SK-N-SH (cell line): ENCODE data around the gene COMT. TPM values are rescaled to one million over a fixed set of nuclear protein-coding genes. Genes with fewer than 3 reads are reported as not detected.

Experiments used
- CTCF ChIA-PET: fragments of 300-600, 350-600 bp; formaldehyde crosslinking; extraction: SDS; loops from one replicate; lab custom pipeline; 2021; lab: Yijun Ruan, JAX
- POLR2A ChIA-PET: fragments of 350-600 bp; sonication (Branson Sonifier 250); formaldehyde crosslinking; extraction: SDS; loops from one replicate; lab custom pipeline; 2020; ENCODE audit warnings: antibody characterized with exemption, inconsistent platforms; lab: Yijun Ruan, JAX
- DNase-seq: peaks from one replicate; pipeline ENCODE4 v3.0.0; 2012
- H2AFZ ChIP-seq: fragments of 200-600 bp; sonication (generic); 2 replicates; pipeline ENCODE4 v1.8.1; 2016; ENCODE audit warnings: antibody characterized with exemption, mild to moderate bottlenecking, low read depth
- H3F3A ChIP-seq: fragments of 200-600 bp; sonication (generic); replicated peaks from 2 replicates; pipeline ENCODE3; 2016; ENCODE audit warnings: antibody characterized with exemption, mild to moderate bottlenecking; ENCODE audit not compliant: insufficient read depth
- H3K27ac ChIP-seq, 2 experiments: fragments of 200-500 bp in 1 of 2; fragments of 200-600 bp in 1 of 2; sonication (Bioruptor generic) in 1 of 2; sonication (generic), shearing (Covaris generic) in 1 of 2; 2 replicates each; pipeline versions ENCODE4 v1.5.1 to v1.6.1; 2014 to 2016; ENCODE audit warnings: low read depth in 2 of 2, inconsistent platforms in 1 of 2, low read length in 1 of 2, mild to moderate bottlenecking in 1 of 2, mixed read lengths in 1 of 2
- H3K27me3 ChIP-seq: fragments of 200-600 bp; sonication (generic), shearing (Covaris generic); 2 replicates; pipeline ENCODE4 v1.6.1; 2016; ENCODE audit warnings: mixed run types; ENCODE audit not compliant: insufficient read depth
- H3K36me3 ChIP-seq, 2 experiments: fragments of 200-500 bp in 1 of 2; fragments of 200-600 bp in 1 of 2; sonication (Bioruptor generic) in 1 of 2; sonication (generic) in 1 of 2; replicated peaks in 1 of 2; 2 replicates each; pipeline versions ENCODE3 to v1.5.1; 2014 to 2016; ENCODE audit warnings: low read length in 1 of 2, mild to moderate bottlenecking in 1 of 2; ENCODE audit not compliant: insufficient read depth in 2 of 2, control insufficient read depth in 1 of 2
- H3K4me1 ChIP-seq, 2 experiments: fragments of 200-500 bp in 1 of 2; fragments of 200-600 bp in 1 of 2; sonication (Bioruptor generic) in 1 of 2; sonication (generic), shearing (Covaris generic) in 1 of 2; 2 replicates each; pipeline versions ENCODE4 v1.5.1 to v1.6.1; 2014 to 2016; ENCODE audit warnings: low read depth in 1 of 2, low read length in 1 of 2, mixed run types in 1 of 2; ENCODE audit not compliant: insufficient read depth in 2 of 2, control insufficient read depth in 1 of 2
- H3K4me2 ChIP-seq: fragments of 200-600 bp; sonication (generic), shearing (Covaris generic); 2 replicates; pipeline ENCODE4 v1.6.1; 2017; ENCODE audit warnings: mixed run types
- H3K4me3 ChIP-seq, 2 experiments: fragments of 200-500 bp in 1 of 2; fragments of 200-600 bp in 1 of 2; sonication (Bioruptor generic) in 1 of 2; sonication (generic), shearing (Covaris generic) in 1 of 2; 2 replicates each; pipeline versions ENCODE4 v1.5.1 to v1.8.1; 2014 to 2016; ENCODE audit warnings: low read depth in 2 of 2, inconsistent platforms in 1 of 2, low read length in 1 of 2, mild to moderate bottlenecking in 1 of 2, mixed read lengths in 1 of 2, moderate library complexity in 1 of 2
- H3K79me2 ChIP-seq: fragments of 200-600 bp; sonication (generic); 2 replicates; pipeline ENCODE4 v1.8.1; 2017; ENCODE audit warnings: mild to moderate bottlenecking; ENCODE audit not compliant: insufficient read depth
- H3K9ac ChIP-seq: fragments of 200-600 bp; sonication (generic); 2 replicates; pipeline ENCODE4 v1.6.1; 2017; ENCODE audit warnings: mixed run types
- H3K9me2 ChIP-seq: fragments of 200-600 bp; sonication (generic); 2 replicates; pipeline ENCODE4 v1.6.1; 2017; ENCODE audit warnings: mixed run types
- H3K9me3 ChIP-seq: fragments of 200-600 bp; sonication (generic); 2 replicates; pipeline ENCODE4 v1.6.1; 2017; ENCODE audit warnings: mixed run types, mild to moderate bottlenecking, moderate library complexity
- H4K20me1 ChIP-seq: fragments of 200-600 bp; sonication (generic); 2 replicates; pipeline ENCODE4 v1.6.1; 2017; ENCODE audit warnings: mild to moderate bottlenecking, mixed run types; ENCODE audit not compliant: insufficient read depth
- EP300 ChIP-seq, 2 experiments: IDR thresholded peaks; 2 replicates each; pipeline versions ENCODE4 v1.4.0 to v1.6.1; 2012; ENCODE audit warnings: borderline replicate concordance in 1 of 2, low read depth in 1 of 2, low read length in 1 of 2
- EZH2phosphoT487 ChIP-seq: fragments of 200-600 bp; sonication (generic); IDR thresholded peaks from 2 replicates; pipeline ENCODE4 v1.6.1; 2017; ENCODE audit warnings: low read depth, mixed run types, mild to moderate bottlenecking, antibody characterized with exemption, moderate library complexity, borderline replicate concordance
- FOSL2 ChIP-seq: IDR thresholded peaks from 2 replicates; pipeline ENCODE4 v1.4.0; 2012; ENCODE audit warnings: low read depth, mild to moderate bottlenecking, moderate library complexity, borderline replicate concordance
- FOXJ3 ChIP-seq: sonication (generic); formaldehyde crosslinking; IDR thresholded peaks from 2 replicates; pipeline ENCODE4 v1.5.1; 2020; ENCODE audit warnings: mild to moderate bottlenecking, missing genetic modification reagents
- FOXM1 ChIP-seq: IDR thresholded peaks from 2 replicates; pipeline ENCODE4 v1.4.0; 2012; ENCODE audit warnings: low read depth, mild to moderate bottlenecking
- GATA2 ChIP-seq: sonication (generic); formaldehyde crosslinking; IDR thresholded peaks from 2 replicates; pipeline ENCODE4 v1.5.0; 2020; ENCODE audit warnings: mild to moderate bottlenecking, missing genetic modification reagents
- MXI1 ChIP-seq: IDR thresholded peaks from 2 replicates; pipeline ENCODE4 v1.6.1; 2012; ENCODE audit warnings: mild to moderate bottlenecking, low read depth, low read length, improper control_type of control experiment
- NRF1 ChIP-seq: IDR thresholded peaks from 2 replicates; pipeline ENCODE4 v1.6.1; 2012; ENCODE audit warnings: low read depth, mild to moderate bottlenecking, low read length
- RFX5 ChIP-seq: IDR thresholded peaks from 2 replicates; pipeline ENCODE4 v1.6.1; 2012; ENCODE audit warnings: mild to moderate bottlenecking, improper control_type of control experiment, low read length
- RXRA ChIP-seq: IDR thresholded peaks from 2 replicates; pipeline ENCODE4 v1.4.0; 2012; ENCODE audit warnings: low read depth, mild to moderate bottlenecking, borderline replicate concordance
- SMC3 ChIP-seq: IDR thresholded peaks from 2 replicates; pipeline ENCODE4 v1.6.1; 2012; ENCODE audit warnings: low read depth, low read length, improper control_type of control experiment
- TAF1 ChIP-seq: IDR thresholded peaks from 2 replicates; pipeline ENCODE4 v1.6.1; 2012; ENCODE audit warnings: low read depth, mild to moderate bottlenecking, low read length, moderate library complexity, borderline replicate concordance
- TCF12 ChIP-seq: IDR thresholded peaks from 2 replicates; pipeline ENCODE4 v1.4.0; 2012
- TEAD4 ChIP-seq: IDR thresholded peaks from 2 replicates; pipeline ENCODE4 v1.4.0; 2012; ENCODE audit warnings: mild to moderate bottlenecking, borderline replicate concordance; ENCODE audit not compliant: insufficient read depth
- WGBS: methylation state at CpG from one replicate; pipeline ENCODE4 v1.1.6; 2017; ENCODE audit warnings: low lambda C conversion rate; 5-methylcytosine and 5-hydroxymethylcytosine counted together
- polyA plus RNA-seq, 3 experiments: library from polyadenylated mRNA; depleted of rRNA; stranded (reverse); fragments of >200 nt; gene quantifications; 2 replicates each; pipeline ENCODE4 v1.2.3, GENCODE V29; 2012
- TF ChIP-seq, protein P1 (sequence below): fragments of 150-350 bp; IDR thresholded peaks from 2 replicates; pipeline ENCODE4 v1.6.1; 2017; ENCODE audit warnings: antibody characterized with exemption, low read length, low read depth, borderline replicate concordance
- TF ChIP-seq, protein P2 (sequence below): fragments of 200-600 bp; sonication (generic); IDR thresholded peaks from 2 replicates; pipeline ENCODE4 v1.6.1; 2017; ENCODE audit warnings: antibody characterized with exemption, mild to moderate bottlenecking, moderate library complexity
- TF ChIP-seq, protein P3 (sequence below): IDR thresholded peaks from 2 replicates; pipeline ENCODE4 v1.4.0; 2012; ENCODE audit warnings: low read depth
- TF ChIP-seq, protein P4 (sequence below): IDR thresholded peaks from 2 replicates; pipeline ENCODE4 v1.4.0; 2012; ENCODE audit warnings: low read depth, borderline replicate concordance
- TF ChIP-seq, protein P5 (sequence below): IDR thresholded peaks from 2 replicates; pipeline ENCODE4; 2012
- TF ChIP-seq, protein P6 (sequence below): IDR thresholded peaks from 2 replicates; pipeline ENCODE4 v1.4.0; 2012; ENCODE audit warnings: low read depth, borderline replicate concordance

COMT gene
- polyA plus RNA-seq, 1 of the 3 experiments (the other 2 are of a cell fraction): 343 TPM

DNA sequence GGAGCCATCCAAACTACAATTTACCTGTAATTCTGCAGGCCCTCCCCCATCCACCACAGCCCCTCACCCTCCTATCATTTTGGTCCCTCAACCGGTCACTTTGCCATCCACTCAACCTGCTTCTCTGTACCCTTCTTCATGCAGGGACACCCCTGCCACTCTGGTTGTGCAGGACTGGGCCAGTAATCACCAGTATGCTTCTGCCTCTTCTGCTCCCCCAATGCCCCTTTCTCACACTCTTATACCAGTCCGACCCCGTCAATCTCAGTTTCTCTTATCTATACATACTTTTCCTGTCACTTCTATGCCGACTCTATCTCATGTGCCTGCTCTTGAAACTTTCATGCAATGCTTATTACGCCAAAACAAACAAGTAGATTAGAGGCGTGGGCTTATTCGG, 5.1 kb upstream of the COMT start (continued):
- TF ChIP-seq FOXJ3 (CRISPR knock-in tag): no peak
- TF ChIP-seq, protein P1, sequence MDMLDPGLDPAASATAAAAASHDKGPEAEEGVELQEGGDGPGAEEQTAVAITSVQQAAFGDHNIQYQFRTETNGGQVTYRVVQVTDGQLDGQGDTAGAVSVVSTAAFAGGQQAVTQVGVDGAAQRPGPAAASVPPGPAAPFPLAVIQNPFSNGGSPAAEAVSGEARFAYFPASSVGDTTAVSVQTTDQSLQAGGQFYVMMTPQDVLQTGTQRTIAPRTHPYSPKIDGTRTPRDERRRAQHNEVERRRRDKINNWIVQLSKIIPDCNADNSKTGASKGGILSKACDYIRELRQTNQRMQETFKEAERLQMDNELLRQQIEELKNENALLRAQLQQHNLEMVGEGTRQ: no peak
- no peak for TF ChIP-seq NRF1
- no peak for TF ChIP-seq RXRA

DNA sequence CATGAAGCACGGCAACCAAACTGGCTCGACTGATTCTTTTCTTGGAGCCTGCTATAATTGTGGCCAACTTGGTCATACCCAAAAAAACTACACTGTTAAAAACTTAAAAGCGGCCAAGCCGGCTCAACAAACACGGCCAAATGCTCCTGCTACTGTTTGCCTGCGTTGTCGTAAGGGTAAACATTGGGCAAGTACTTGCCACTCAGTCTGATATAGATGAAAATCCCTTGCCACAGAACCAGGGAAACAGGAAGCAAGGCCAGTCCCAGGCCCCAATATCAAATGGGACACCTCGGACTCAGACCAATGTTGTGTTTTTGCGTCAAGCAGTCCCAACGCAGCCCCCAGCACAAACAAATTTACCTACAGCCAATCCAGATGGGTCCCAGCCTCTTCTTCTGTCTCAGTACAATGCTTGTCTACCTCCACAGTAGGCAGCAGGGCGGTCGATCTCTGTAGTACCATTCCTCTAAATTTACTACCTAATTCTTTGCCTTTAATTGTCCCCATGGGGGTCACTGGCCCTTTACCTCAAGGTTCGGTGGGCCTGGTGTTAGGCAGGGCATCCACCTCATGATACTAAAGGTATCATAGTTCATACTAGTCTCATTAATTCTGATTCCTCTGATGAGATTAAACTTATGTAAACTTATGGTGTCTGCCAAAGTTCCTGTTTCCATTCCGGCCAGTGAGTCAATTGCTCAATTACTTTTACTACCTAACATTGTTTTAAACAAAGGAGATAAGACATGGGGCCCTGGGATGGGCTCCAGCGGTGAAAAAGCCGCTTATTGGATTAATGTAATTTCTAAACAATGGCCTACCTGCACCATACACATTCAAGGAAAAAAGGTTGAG, 3.7 kb upstream of the COMT start:
- Histone ChIP-seq H4K20me1 (no peaks in the 10 kb centered on the region), H2AFZ (no peak overlapping the region), H3F3A (peaks cover 9% of the 10 kb centered on the region), H3K4me3 (no peak overlapping the region), H3K36me3 (peaks cover 0 to 19% of the 10 kb centered on the region in 2 experiments), H3K27ac (no peak overlapping the region), H3K79me2 (peaks cover 42% of the 10 kb centered on the region), H3K9ac (no peak overlapping the region), H3K4me2 (no peak overlapping the region), H3K9me3 (no peaks in the 10 kb centered on the region), H3K4me1 (peaks cover 11 to 22% of the 10 kb centered on the region in 2 experiments; a peak in 3 of 4 replicates), H3K27me3 (no peaks in the 10 kb centered on the region), H3K9me2 (no peaks in the 10 kb centered on the region)
- CTCF ChIA-PET: interaction anchor here (0.6 to 1.8 kb wide), 2 partner anchors 9 to 28 kb away, joined by 3 to 5 read pairs; no protein-coding TSS in a partner anchor
- POLR2A ChIA-PET: no interaction called here
- DNase-seq: no peak
- WGBS: 98% methylated on average over 14 of the region's 16 CpGs
- TF ChIP-seq EZH2phosphoT487 (no peak), EP300 (IDR thresholded peaks at IDR 0.05; ENCODE audit: borderline replicate concordance in 1 of 2, low read depth in 1 of 2, low read length in 1 of 2) (no peak), NRF1 (no peak), MXI1 (no peak), SMC3 (no peak), FOSL2 (no peak), GATA2 (CRISPR knock-in tag) (no peak), TEAD4 (no peak), TCF12 (no peak), TAF1 (no peak), FOXM1 (no peak), RFX5 (no peak)
- TF ChIP-seq, protein P1: no peak
- TF ChIP-seq, protein P2, sequence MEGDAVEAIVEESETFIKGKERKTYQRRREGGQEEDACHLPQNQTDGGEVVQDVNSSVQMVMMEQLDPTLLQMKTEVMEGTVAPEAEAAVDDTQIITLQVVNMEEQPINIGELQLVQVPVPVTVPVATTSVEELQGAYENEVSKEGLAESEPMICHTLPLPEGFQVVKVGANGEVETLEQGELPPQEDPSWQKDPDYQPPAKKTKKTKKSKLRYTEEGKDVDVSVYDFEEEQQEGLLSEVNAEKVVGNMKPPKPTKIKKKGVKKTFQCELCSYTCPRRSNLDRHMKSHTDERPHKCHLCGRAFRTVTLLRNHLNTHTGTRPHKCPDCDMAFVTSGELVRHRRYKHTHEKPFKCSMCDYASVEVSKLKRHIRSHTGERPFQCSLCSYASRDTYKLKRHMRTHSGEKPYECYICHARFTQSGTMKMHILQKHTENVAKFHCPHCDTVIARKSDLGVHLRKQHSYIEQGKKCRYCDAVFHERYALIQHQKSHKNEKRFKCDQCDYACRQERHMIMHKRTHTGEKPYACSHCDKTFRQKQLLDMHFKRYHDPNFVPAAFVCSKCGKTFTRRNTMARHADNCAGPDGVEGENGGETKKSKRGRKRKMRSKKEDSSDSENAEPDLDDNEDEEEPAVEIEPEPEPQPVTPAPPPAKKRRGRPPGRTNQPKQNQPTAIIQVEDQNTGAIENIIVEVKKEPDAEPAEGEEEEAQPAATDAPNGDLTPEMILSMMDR: no peak
- TF ChIP-seq, protein P3, sequence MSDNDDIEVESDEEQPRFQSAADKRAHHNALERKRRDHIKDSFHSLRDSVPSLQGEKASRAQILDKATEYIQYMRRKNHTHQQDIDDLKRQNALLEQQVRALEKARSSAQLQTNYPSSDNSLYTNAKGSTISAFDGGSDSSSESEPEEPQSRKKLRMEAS: no peak
- TF ChIP-seq, protein P4, sequence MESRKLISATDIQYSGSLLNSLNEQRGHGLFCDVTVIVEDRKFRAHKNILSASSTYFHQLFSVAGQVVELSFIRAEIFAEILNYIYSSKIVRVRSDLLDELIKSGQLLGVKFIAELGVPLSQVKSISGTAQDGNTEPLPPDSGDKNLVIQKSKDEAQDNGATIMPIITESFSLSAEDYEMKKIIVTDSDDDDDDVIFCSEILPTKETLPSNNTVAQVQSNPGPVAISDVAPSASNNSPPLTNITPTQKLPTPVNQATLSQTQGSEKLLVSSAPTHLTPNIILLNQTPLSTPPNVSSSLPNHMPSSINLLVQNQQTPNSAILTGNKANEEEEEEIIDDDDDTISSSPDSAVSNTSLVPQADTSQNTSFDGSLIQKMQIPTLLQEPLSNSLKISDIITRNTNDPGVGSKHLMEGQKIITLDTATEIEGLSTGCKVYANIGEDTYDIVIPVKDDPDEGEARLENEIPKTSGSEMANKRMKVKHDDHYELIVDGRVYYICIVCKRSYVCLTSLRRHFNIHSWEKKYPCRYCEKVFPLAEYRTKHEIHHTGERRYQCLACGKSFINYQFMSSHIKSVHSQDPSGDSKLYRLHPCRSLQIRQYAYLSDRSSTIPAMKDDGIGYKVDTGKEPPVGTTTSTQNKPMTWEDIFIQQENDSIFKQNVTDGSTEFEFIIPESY: no peak
- TF ChIP-seq, protein P5, sequence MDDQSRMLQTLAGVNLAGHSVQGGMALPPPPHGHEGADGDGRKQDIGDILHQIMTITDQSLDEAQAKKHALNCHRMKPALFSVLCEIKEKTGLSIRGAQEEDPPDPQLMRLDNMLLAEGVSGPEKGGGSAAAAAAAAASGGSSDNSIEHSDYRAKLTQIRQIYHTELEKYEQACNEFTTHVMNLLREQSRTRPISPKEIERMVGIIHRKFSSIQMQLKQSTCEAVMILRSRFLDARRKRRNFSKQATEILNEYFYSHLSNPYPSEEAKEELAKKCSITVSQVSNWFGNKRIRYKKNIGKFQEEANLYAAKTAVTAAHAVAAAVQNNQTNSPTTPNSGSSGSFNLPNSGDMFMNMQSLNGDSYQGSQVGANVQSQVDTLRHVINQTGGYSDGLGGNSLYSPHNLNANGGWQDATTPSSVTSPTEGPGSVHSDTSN: no peak
- TF ChIP-seq, protein P6, sequence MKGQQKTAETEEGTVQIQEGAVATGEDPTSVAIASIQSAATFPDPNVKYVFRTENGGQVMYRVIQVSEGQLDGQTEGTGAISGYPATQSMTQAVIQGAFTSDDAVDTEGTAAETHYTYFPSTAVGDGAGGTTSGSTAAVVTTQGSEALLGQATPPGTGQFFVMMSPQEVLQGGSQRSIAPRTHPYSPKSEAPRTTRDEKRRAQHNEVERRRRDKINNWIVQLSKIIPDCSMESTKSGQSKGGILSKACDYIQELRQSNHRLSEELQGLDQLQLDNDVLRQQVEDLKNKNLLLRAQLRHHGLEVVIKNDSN: no peak
